Activated CD8-positive, alpha-beta memory T cell treated with anti-CD3 and anti-CD28 coated beads, Interleukin-2, amount 10 ng/mL, durations not matched to agents 7 days and 5 days (primary cell): Measurements from ENCODE around the gene GPRC5B. TPM values are rescaled to one million over a fixed set of nuclear protein-coding genes. Genes with fewer than 3 reads are reported as not detected.

Source experiments
- ATAC-seq: fragments of 150-1000 bp; cut with Tn5 transposase; one replicate; pipeline ENCODE4 v1.10.0; 2021; ENCODE audit warnings: moderate library complexity
- CTCF ChIA-PET: fragments of 350-600 bp; sonication (Branson Sonifier 250); formaldehyde crosslinking; loops from one replicate; lab custom pipeline; 2021; ENCODE audit warnings: antibody characterized with exemption; lab: Charles Lee
- DNase-seq: peaks from one replicate; pipeline ENCODE4 v3.0.0-alpha.2; 2020
- H3K27ac Mint-ChIP-seq: one replicate; pipeline ENCODE4 v1.8.0; 2021; ENCODE audit warnings: mild to moderate bottlenecking, mixed read lengths
- H3K27me3 Mint-ChIP-seq: one replicate; pipeline ENCODE4 v1.8.0; 2021; ENCODE audit warnings: mixed read lengths
- H3K36me3 Mint-ChIP-seq: one replicate; pipeline ENCODE4 v1.8.0; 2021; ENCODE audit warnings: mild to moderate bottlenecking, mixed read lengths
- H3K4me1 Mint-ChIP-seq: one replicate; pipeline ENCODE4 v1.8.0; 2021; ENCODE audit warnings: mixed read lengths
- H3K4me3 Mint-ChIP-seq: one replicate; pipeline ENCODE4 v1.8.0; 2021; ENCODE audit warnings: mild to moderate bottlenecking, moderate library complexity, mixed read lengths
- H3K9me3 Mint-ChIP-seq: one replicate; pipeline ENCODE4 v1.8.0; 2022; ENCODE audit warnings: low read depth, mixed read lengths
- total RNA-seq, 2 experiments: library from RNA; stranded (reverse); gene quantifications; one replicate each; pipeline ENCODE4 v1.2.3, GENCODE V29; 2021

GPRC5B gene
- total RNA-seq, 2 experiments from 2014 or later, result not detected

DNA sequence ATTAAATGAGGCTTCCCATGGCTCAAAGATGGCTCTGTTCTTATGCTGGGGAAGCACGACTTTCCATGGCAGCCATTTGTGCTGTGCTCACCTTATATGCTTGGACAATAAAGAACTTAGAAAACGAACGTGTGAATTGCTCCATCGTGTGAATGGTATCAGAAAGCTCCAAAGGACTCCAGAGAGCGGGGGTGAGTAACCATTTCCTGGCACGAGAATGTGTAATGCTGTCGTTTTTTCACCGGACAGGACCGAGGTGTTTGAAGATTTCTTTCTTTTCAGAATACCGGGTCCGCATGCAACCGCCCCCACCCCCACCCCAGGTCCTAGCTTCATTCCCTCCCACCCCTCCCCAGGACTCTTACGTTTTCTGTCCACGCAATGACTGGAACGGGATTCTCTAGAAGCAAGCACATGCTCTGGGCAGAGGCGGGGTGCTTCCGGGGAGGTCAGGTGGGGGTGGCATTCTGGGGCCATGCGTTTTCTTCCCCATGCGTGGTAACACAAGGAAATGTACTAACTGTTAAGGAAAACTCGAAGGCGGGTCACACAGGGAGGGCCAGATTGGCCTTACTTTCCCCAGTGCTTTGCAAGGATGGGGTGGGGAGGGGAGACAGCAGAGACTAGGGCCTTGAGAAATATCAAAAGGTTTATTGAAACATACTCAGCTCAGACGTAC lies 26.2 kb downstream of the GPRC5B start:
- ATAC-seq (no peak), DNase-seq (no peak)
- H3K4me3 Mint-ChIP-seq, result no peak overlapping the region
- H3K27me3 Mint-ChIP-seq, result no peaks in the 10 kb centered on the region
- no peaks in the 10 kb centered on the region for H3K4me1 Mint-ChIP-seq
- H3K27ac Mint-ChIP-seq, result no peak overlapping the region
- H3K36me3 Mint-ChIP-seq, result no peaks in the 10 kb centered on the region
- no peaks in the 10 kb centered on the region for H3K9me3 Mint-ChIP-seq
- CTCF ChIA-PET, result no interaction called here

- Mint-ChIP-seq H3K9me3 (no peaks in the 10 kb centered on the region), H3K27ac (no peak overlapping the region), H3K4me1 (no peaks in the 10 kb centered on the region), H3K27me3 (no peaks in the 10 kb centered on the region), H3K36me3 (no peaks in the 10 kb centered on the region), H3K4me3 (no peak overlapping the region)
- ATAC-seq (no peak), DNase-seq (no peak)
- CTCF ChIA-PET, result no interaction called here
These were observed 26.9 kb downstream of the GPRC5B start for GRCh38 chr16:19857593-19858339.

DNA sequence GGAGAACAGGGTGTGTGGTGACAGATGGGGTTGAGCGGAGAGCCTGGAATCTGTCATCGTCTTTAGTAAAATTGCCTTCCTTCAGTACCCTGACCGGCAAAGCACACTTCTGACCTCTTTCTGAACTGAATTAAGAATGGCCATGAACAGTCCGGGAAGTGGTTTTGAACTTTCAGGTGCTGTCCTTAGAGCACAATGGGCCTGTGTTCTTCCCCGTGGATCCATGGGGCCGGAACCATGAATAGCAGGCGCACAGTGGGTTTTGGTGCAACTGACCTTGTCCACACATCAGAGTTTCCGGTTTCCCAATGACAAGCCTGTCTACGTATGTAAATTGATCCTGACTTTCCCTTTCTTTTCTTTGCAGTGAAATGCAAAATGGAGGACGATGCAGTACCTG lies 28.5 kb downstream of the GPRC5B start:
- ATAC-seq, result no peak
- no peaks in the 10 kb centered on the region for H3K4me1 Mint-ChIP-seq
- no peaks in the 10 kb centered on the region for H3K27me3 Mint-ChIP-seq
- no peak for DNase-seq
- H3K4me3 Mint-ChIP-seq, result no peak overlapping the region
- H3K9me3 Mint-ChIP-seq, result no peaks in the 10 kb centered on the region
- H3K27ac Mint-ChIP-seq, result no peak overlapping the region
- no peaks in the 10 kb centered on the region for H3K36me3 Mint-ChIP-seq
- CTCF ChIA-PET, result no interaction called here

DNA sequence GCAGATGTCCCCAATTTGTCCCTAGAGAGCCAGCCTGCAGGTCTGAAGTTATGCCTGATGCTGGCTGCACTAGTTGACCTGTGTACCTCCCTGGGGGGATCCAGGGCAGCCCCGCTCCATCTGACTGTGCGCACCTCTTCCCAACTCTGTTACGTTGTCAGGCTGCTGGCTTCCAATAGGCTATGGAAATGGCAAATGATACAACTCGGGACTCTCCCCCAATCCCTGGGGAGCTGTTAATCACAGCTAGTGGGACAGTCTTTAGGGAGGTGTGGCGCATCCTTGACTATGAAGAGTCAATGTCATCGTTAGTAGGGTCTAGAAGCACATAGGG lies 30.1 kb downstream of the GPRC5B start:
- Mint-ChIP-seq H3K9me3 (no peaks in the 10 kb centered on the region), H3K27me3 (peaks cover 2% of the 10 kb centered on the region), H3K36me3 (no peaks in the 10 kb centered on the region), H3K27ac (no peak overlapping the region), H3K4me3 (no peak overlapping the region), H3K4me1 (no peaks in the 10 kb centered on the region)
- CTCF ChIA-PET, result no interaction called here
- DNase-seq (no peak), ATAC-seq (no peak)

DNA sequence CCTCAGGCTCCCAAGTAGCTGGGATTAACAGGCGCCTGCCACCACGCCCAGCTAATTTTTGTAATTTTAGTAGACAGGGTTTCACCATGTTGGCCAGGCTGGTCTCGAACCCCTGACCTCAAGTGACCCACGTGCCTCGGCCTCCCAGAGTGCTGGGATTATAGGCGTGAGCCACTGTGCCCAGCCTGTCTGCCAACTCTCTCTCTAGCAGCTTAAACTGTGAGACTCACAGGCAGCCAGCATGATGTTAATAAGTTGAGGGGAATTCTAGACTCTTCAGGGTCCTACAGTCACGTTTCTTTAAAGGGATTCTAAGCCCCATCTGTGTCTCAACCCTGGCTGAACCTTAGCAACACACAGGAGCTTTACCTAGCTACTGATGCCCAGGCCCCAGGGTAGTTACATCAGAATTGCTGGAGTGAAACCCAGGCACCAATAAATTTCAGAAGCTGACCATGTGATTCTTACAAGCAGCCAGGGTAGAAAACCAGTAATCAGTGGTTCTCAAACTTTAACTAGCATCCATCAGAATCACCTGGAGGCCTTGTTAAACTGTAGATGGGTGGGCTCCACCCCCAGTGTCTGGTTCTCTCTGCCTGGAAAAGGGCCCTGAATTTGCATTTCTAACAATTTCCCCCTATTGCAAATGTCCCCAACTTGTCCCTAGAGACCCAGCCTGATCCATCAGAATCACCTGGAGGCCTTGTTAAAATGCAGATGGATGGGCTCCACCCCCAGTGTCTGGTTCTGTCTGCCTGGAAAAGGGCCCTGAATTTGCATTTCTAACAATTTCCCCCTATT lies 30.7 kb downstream of the GPRC5B start:
- ATAC-seq, result no peak
- CTCF ChIA-PET, result no interaction called here
- Mint-ChIP-seq H3K27me3 (peaks cover 2% of the 10 kb centered on the region), H3K4me1 (no peaks in the 10 kb centered on the region), H3K4me3 (no peak overlapping the region), H3K27ac (no peak overlapping the region), H3K9me3 (no peaks in the 10 kb centered on the region), H3K36me3 (no peaks in the 10 kb centered on the region)
- DNase-seq, result no peak

GRCh38 chr16:19853132-19853741 lies 31.4 kb downstream of the GPRC5B start:
- no peak overlapping the region for H3K27ac Mint-ChIP-seq
- H3K36me3 Mint-ChIP-seq, result no peaks in the 10 kb centered on the region
- peaks cover 2% of the 10 kb centered on the region for H3K27me3 Mint-ChIP-seq
- CTCF ChIA-PET, result no interaction called here
- H3K4me1 Mint-ChIP-seq, result no peaks in the 10 kb centered on the region
- no peaks in the 10 kb centered on the region for H3K9me3 Mint-ChIP-seq
- DNase-seq, result no peak
- no peak for ATAC-seq
- H3K4me3 Mint-ChIP-seq, result no peak overlapping the region

GRCh38 chr16:19851476-19851875 lies 33.2 kb downstream of the GPRC5B start:
- CTCF ChIA-PET, result no interaction called here
- DNase-seq, result no peak
- Mint-ChIP-seq H3K9me3 (no peaks in the 10 kb centered on the region), H3K27me3 (peaks cover 2% of the 10 kb centered on the region), H3K4me1 (no peaks in the 10 kb centered on the region), H3K27ac (no peak overlapping the region), H3K4me3 (no peak overlapping the region), H3K36me3 (no peaks in the 10 kb centered on the region)
- no peak for ATAC-seq

GRCh38 chr16:19850131-19850817 lies 34.4 kb downstream of the GPRC5B start:
- H3K36me3 Mint-ChIP-seq, result no peaks in the 10 kb centered on the region
- H3K27ac Mint-ChIP-seq, result no peak overlapping the region
- no peaks in the 10 kb centered on the region for H3K9me3 Mint-ChIP-seq
- CTCF ChIA-PET, result no interaction called here
- no peaks in the 10 kb centered on the region for H3K4me1 Mint-ChIP-seq
- ATAC-seq, result no peak
- H3K27me3 Mint-ChIP-seq, result peaks cover 6% of the 10 kb centered on the region
- no peak overlapping the region for H3K4me3 Mint-ChIP-seq
- no peak for DNase-seq

DNA sequence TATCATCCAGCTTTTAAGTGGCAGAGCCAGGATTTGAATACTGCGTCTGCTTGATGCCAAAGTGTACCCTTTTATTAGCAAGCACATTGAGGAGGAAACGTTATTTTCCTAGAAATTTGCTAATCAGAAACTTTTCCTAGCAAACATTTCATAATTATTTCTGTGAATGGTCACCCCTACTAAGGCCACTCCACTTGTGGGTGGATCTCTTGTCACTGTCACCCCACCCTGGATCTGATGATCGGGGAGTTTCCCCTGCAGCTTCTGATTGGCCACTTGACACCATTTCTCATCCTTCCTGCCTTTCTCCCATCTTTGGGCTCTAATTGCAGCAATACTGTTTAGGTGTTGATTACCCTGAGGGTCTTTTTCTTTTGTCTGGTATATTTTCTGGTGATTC lies 35.9 kb downstream of the GPRC5B start:
- Mint-ChIP-seq H3K4me3 (no peak overlapping the region), H3K4me1 (no peaks in the 10 kb centered on the region), H3K36me3 (no peaks in the 10 kb centered on the region), H3K27me3 (peaks cover 6% of the 10 kb centered on the region), H3K9me3 (no peaks in the 10 kb centered on the region), H3K27ac (no peak overlapping the region)
- ATAC-seq (no peak), DNase-seq (no peak)
- CTCF ChIA-PET, result no interaction called here

DNA sequence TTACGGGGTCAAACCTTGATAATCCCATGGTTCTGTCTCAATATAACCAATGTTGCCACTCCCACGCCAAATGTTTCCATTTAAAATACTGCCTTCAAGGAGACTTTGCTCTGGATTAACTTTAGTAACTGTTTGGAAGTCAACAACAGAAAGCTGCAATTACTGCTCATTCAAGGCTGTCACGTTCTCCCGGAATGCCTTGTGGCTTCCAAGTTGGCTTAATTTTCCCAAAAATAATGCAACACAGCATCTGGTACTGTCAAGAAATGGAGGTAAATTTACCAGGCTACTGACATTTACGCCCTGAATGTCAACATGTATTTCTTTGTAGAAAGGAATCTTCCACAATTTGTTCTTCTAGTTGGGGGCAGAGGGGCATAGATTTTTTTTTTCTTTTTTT lies 38.2 kb downstream of the GPRC5B start:
- H3K27ac Mint-ChIP-seq, result no peak overlapping the region
- peaks cover 6% of the 10 kb centered on the region for H3K27me3 Mint-ChIP-seq
- H3K4me3 Mint-ChIP-seq, result no peak overlapping the region
- H3K9me3 Mint-ChIP-seq, result no peaks in the 10 kb centered on the region
- DNase-seq (no peak), ATAC-seq (no peak)
- no peaks in the 10 kb centered on the region for H3K36me3 Mint-ChIP-seq
- CTCF ChIA-PET, result no interaction called here
- H3K4me1 Mint-ChIP-seq, result no peaks in the 10 kb centered on the region

DNA sequence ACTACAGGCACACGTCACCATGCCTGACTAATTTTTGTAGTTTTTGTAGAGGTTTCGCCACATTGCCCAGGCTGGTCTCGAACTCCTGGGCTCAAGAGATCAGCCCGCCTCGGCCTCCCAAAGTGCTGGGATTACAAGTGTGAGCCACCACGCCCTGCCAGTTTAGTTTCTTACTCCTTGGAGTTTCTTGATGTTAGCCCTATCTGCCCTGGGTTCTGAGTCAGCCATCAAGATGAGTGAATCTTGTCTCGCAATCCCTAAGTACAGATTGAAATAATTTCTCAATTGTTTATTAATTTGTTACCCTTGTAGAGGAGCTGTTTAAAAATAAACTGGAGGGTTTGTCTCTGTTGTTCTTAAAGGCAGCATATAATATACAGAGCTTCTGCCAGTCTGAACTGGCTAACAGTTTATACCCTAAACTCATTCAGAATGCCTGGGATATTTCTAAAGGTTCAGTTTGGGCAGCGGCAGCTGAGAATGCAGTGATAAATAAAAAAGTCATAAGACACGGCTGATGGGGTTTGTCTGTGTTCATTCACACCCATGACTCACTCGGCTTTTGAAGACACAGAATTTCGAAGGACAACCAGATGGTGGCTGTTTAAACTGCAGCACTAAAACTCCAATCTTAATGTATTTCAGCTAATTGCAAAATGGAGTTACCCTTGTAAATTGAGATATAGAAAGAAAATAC lies 39.6 kb downstream of the GPRC5B start:
- CTCF ChIA-PET, result no interaction called here
- Mint-ChIP-seq H3K36me3 (no peaks in the 10 kb centered on the region), H3K9me3 (no peaks in the 10 kb centered on the region), H3K27ac (no peak overlapping the region), H3K27me3 (peaks cover 6% of the 10 kb centered on the region), H3K4me3 (no peak overlapping the region), H3K4me1 (no peaks in the 10 kb centered on the region)
- ATAC-seq, result no peak
- DNase-seq, result no peak

GRCh38 chr16:19843371-19843770 lies 41.3 kb downstream of the GPRC5B start:
- ATAC-seq, result no peak
- H3K36me3 Mint-ChIP-seq, result no peaks in the 10 kb centered on the region
- CTCF ChIA-PET, result no interaction called here
- H3K9me3 Mint-ChIP-seq, result no peaks in the 10 kb centered on the region
- no peaks in the 10 kb centered on the region for H3K4me1 Mint-ChIP-seq
- no peak for DNase-seq
- H3K27ac Mint-ChIP-seq, result no peak overlapping the region
- no peak overlapping the region for H3K4me3 Mint-ChIP-seq
- H3K27me3 Mint-ChIP-seq, result peaks cover 5% of the 10 kb centered on the region
